ENCODE results near the gene ADAMTS16.

- TF ChIP-seq, protein P1, sequence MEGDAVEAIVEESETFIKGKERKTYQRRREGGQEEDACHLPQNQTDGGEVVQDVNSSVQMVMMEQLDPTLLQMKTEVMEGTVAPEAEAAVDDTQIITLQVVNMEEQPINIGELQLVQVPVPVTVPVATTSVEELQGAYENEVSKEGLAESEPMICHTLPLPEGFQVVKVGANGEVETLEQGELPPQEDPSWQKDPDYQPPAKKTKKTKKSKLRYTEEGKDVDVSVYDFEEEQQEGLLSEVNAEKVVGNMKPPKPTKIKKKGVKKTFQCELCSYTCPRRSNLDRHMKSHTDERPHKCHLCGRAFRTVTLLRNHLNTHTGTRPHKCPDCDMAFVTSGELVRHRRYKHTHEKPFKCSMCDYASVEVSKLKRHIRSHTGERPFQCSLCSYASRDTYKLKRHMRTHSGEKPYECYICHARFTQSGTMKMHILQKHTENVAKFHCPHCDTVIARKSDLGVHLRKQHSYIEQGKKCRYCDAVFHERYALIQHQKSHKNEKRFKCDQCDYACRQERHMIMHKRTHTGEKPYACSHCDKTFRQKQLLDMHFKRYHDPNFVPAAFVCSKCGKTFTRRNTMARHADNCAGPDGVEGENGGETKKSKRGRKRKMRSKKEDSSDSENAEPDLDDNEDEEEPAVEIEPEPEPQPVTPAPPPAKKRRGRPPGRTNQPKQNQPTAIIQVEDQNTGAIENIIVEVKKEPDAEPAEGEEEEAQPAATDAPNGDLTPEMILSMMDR (IDR thresholded peaks at IDR 0.05): no peak
- TF ChIP-seq CREB1 (CRISPR knock-in tag; IDR thresholded peaks at IDR 0.05) (no peak), NFE2L1 (CRISPR knock-in tag; IDR thresholded peaks at IDR 0.05) (no peak)
- TF ChIP-seq, protein P2, sequence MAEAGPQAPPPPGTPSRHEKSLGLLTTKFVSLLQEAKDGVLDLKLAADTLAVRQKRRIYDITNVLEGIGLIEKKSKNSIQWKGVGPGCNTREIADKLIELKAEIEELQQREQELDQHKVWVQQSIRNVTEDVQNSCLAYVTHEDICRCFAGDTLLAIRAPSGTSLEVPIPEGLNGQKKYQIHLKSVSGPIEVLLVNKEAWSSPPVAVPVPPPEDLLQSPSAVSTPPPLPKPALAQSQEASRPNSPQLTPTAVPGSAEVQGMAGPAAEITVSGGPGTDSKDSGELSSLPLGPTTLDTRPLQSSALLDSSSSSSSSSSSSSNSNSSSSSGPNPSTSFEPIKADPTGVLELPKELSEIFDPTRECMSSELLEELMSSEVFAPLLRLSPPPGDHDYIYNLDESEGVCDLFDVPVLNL (CRISPR knock-in tag; IDR thresholded peaks at IDR 0.05; ENCODE audit: borderline replicate concordance, low read depth): no peak
Measured at GRCh38 chr5:5320062-5320805, 180.1 kb downstream of the ADAMTS16 start.

Data from WTC11 (cell line).